H1 (cell line): ENCODE measurements around the gene IL1RAPL1. TPM values are rescaled to one million over a fixed set of nuclear protein-coding genes. Genes with fewer than 3 reads are reported as not detected.

Source experiments
- CTCF ChIA-PET: fragments of 300-600 bp; sonication (Branson Sonifier 250); formaldehyde crosslinking; loops from one replicate; lab custom pipeline; 2021; ENCODE audit not compliant: partially characterized antibody; lab: Charles Lee
- POLR2A ChIA-PET: fragments of 300-600 bp; sonication (Branson Sonifier 250); formaldehyde crosslinking; loops from one replicate; lab custom pipeline; 2021; ENCODE audit warnings: inconsistent platforms; ENCODE audit not compliant: partially characterized antibody; lab: Charles Lee
- DNase-seq, 2 experiments: peaks; one replicate each; pipeline versions ENCODE4 v3.0.0 to v3.0.0-alpha.2; 2010 to 2022; ENCODE audit warnings: low spot score in 2 of 2, low read depth in 1 of 2, mixed read lengths in 1 of 2
- FAIRE-seq: peaks from 2 replicates; lab custom pipeline; 2011; peaks lifted over from hg19 to GRCh38; lab: Jason Lieb, UNC
- H2AFZ ChIP-seq: 2 replicates; pipeline ENCODE4 v1.8.1; 2012; ENCODE audit warnings: low read length, inconsistent platforms
- H2AK5ac ChIP-seq: 2 replicates; pipeline ENCODE4 v1.6.1; 2013; ENCODE audit warnings: low read depth, low read length
- H2BK120ac ChIP-seq: replicated peaks from 2 replicates; pipeline ENCODE3; 2013; ENCODE audit warnings: low read depth, low read length, inconsistent platforms
- H2BK12ac ChIP-seq: 2 replicates; pipeline ENCODE4 v1.6.1; 2013; ENCODE audit warnings: low read depth, low read length
- H2BK15ac ChIP-seq: 2 replicates; pipeline ENCODE4 v1.6.1; 2013; ENCODE audit warnings: low read length
- H2BK20ac ChIP-seq: 2 replicates; pipeline ENCODE4 v1.6.1; 2013; ENCODE audit warnings: low read length
- H2BK5ac ChIP-seq: 2 replicates; pipeline ENCODE4 v1.6.1; 2013; ENCODE audit warnings: low read depth, low read length
- H3K14ac ChIP-seq: 2 replicates; pipeline ENCODE4 v1.6.1; 2013; ENCODE audit warnings: inconsistent platforms; ENCODE audit not compliant: insufficient read length
- H3K18ac ChIP-seq: 2 replicates; pipeline ENCODE4 v1.6.1; 2013; ENCODE audit warnings: low read length; ENCODE audit errors: extremely low read depth
- H3K23ac ChIP-seq: 2 replicates; pipeline ENCODE4 v1.6.1; 2013; ENCODE audit warnings: inconsistent platforms; ENCODE audit not compliant: insufficient read length
- H3K23me2 ChIP-seq: 2 replicates; pipeline ENCODE4 v1.6.1; 2013; ENCODE audit warnings: low read depth, low read length
- H3K27ac ChIP-seq: 2 replicates; pipeline ENCODE4 v1.6.1; 2011; ENCODE audit warnings: low read depth, low read length, inconsistent platforms
- H3K27me3 ChIP-seq, 4 experiments: replicated peaks in 1 of 4; 1 replicate in 1 of 4; 2 replicates in 3 of 4; pipeline versions ENCODE4 v1.6.1 to v1.8.1; 2011 to 2013; ENCODE audit warnings: low read length in 3 of 4, mild to moderate bottlenecking in 3 of 4, inconsistent platforms in 2 of 4, mixed read lengths in 2 of 4, moderate library complexity in 1 of 4; ENCODE audit not compliant: control insufficient read depth in 3 of 4, insufficient read depth in 3 of 4; ENCODE audit errors: extremely low read depth in 1 of 4
- H3K36me3 ChIP-seq, 4 experiments: 2 replicates each; pipeline versions ENCODE4 v1.6.1 to v1.8.1; 2011 to 2013; ENCODE audit warnings: mild to moderate bottlenecking in 4 of 4, low read length in 3 of 4, moderate library complexity in 2 of 4, control low read depth in 1 of 4, inconsistent platforms in 1 of 4; ENCODE audit not compliant: insufficient read depth in 4 of 4, control insufficient read depth in 2 of 4
- H3K4ac ChIP-seq: replicated peaks from 2 replicates; pipeline ENCODE3; 2013; ENCODE audit warnings: low read length, low read depth, mixed read lengths, inconsistent platforms; ENCODE audit not compliant: insufficient read length
- H3K4me1 ChIP-seq, 4 experiments: replicated peaks in 1 of 4; 1 replicate in 1 of 4; 2 replicates in 3 of 4; pipeline versions ENCODE4 v1.6.1 to v1.8.1; 2011 to 2013; ENCODE audit warnings: low read length in 3 of 4, inconsistent platforms in 2 of 4, mixed read lengths in 1 of 4; ENCODE audit not compliant: insufficient read depth in 4 of 4, control insufficient read depth in 3 of 4
- H3K4me2 ChIP-seq, 2 experiments: 2 replicates each; pipeline versions ENCODE4 v1.6.1 to v1.8.1; 2011 to 2013; ENCODE audit warnings: low read depth in 2 of 2, low read length in 2 of 2, control low read depth in 1 of 2, inconsistent platforms in 1 of 2, mild to moderate bottlenecking in 1 of 2; ENCODE audit not compliant: insufficient read depth in 1 of 2
- H3K4me3 ChIP-seq, 4 experiments: fragments of 200-600, 300-600 bp in 1 of 4; sonication (generic), shearing (Covaris generic), sonication (Bioruptor Twin) in 1 of 4; 2 replicates each; pipeline versions ENCODE4 v1.5.1 to v1.8.1; 2011 to 2016; ENCODE audit warnings: low read length in 4 of 4, low read depth in 3 of 4, control low read depth in 2 of 4, inconsistent platforms in 2 of 4, mild to moderate bottlenecking in 2 of 4, mixed read lengths in 1 of 4, moderate library complexity in 1 of 4; ENCODE audit not compliant: insufficient read depth in 2 of 4; ENCODE audit errors: extremely low read depth in 1 of 4
- H3K56ac ChIP-seq: replicated peaks from 2 replicates; pipeline ENCODE3; 2013; ENCODE audit warnings: low read depth, mild to moderate bottlenecking, mixed read lengths, low read length, inconsistent platforms; ENCODE audit not compliant: insufficient read length
- H3K79me1 ChIP-seq: 2 replicates; pipeline ENCODE4 v1.6.1; 2013; ENCODE audit warnings: low read depth, low read length, control low read depth
- H3K79me2 ChIP-seq, 2 experiments: 2 replicates each; pipeline versions ENCODE4 v1.6.1 to v1.8.1; 2012 to 2013; ENCODE audit warnings: low read length in 2 of 2, mild to moderate bottlenecking in 2 of 2, inconsistent platforms in 1 of 2; ENCODE audit not compliant: insufficient read depth in 2 of 2, control insufficient read depth in 1 of 2
- H3K9ac ChIP-seq, 4 experiments: replicated peaks in 1 of 4; 1 replicate in 1 of 4; 2 replicates in 3 of 4; pipeline versions ENCODE4 v1.6.1 to v1.8.1; 2011 to 2013; ENCODE audit warnings: low read depth in 3 of 4, low read length in 3 of 4, control low read depth in 2 of 4, mild to moderate bottlenecking in 2 of 4, moderate library complexity in 2 of 4, inconsistent platforms in 1 of 4; ENCODE audit errors: extremely low read depth in 1 of 4
- H3K9me3 ChIP-seq, 2 experiments: 2 replicates each; pipeline versions ENCODE4 v1.6.1 to v1.8.1; 2012 to 2013; ENCODE audit warnings: mild to moderate bottlenecking in 2 of 2, moderate library complexity in 2 of 2, control low read depth in 1 of 2, inconsistent platforms in 1 of 2, low read depth in 1 of 2, low read length in 1 of 2, mixed read lengths in 1 of 2; ENCODE audit not compliant: insufficient read depth in 2 of 2
- H4K20me1 ChIP-seq, 2 experiments: replicated peaks in 1 of 2; 2 replicates each; pipeline versions ENCODE3 to v1.8.1; 2011 to 2013; ENCODE audit warnings: inconsistent platforms in 2 of 2, low read length in 2 of 2, mild to moderate bottlenecking in 1 of 2; ENCODE audit not compliant: insufficient read depth in 2 of 2, control insufficient read depth in 1 of 2
- H4K5ac ChIP-seq: 2 replicates; pipeline ENCODE4 v1.6.1; 2013; ENCODE audit warnings: low read length, low read depth, mixed read lengths, inconsistent platforms; ENCODE audit not compliant: insufficient read length
- H4K8ac ChIP-seq: 2 replicates; pipeline ENCODE4 v1.8.0; 2013; ENCODE audit warnings: mild to moderate bottlenecking, moderate library complexity, low read length, inconsistent platforms; ENCODE audit not compliant: insufficient read depth; ENCODE audit errors: extremely low read depth
- H4K91ac ChIP-seq: replicated peaks from 2 replicates; pipeline ENCODE3; 2013; ENCODE audit warnings: low read length, mixed read lengths, inconsistent platforms; ENCODE audit not compliant: insufficient read length
- BCL11A ChIP-seq, 2 experiments: IDR thresholded peaks; one replicate each; pipeline ENCODE4 v1.6.1; 2011; ENCODE audit warnings: low read depth in 2 of 2, low read length in 2 of 2, mild to moderate bottlenecking in 2 of 2
- CBX5 ChIP-seq: fragments of 300-800, 300-1000 bp; sonication (generic); IDR thresholded peaks from 2 replicates; pipeline ENCODE4 v1.7.1; 2016; ENCODE audit warnings: antibody characterized with exemption, low read length, low read depth
- CBX8 ChIP-seq: fragments of 300-800, 300-1000 bp; sonication (generic); IDR thresholded peaks from 2 replicates; pipeline ENCODE4 v1.7.1; 2016; ENCODE audit warnings: low read depth, low read length, borderline replicate concordance
- CHD2 ChIP-seq: IDR thresholded peaks from 2 replicates; pipeline ENCODE4 v1.6.1; 2012; ENCODE audit warnings: low read length, improper control_type of control experiment
- EGR1 ChIP-seq: IDR thresholded peaks from 2 replicates; pipeline ENCODE4 v1.6.1; 2011; ENCODE audit warnings: low read depth, low read length, borderline replicate concordance
- GTF2F1 ChIP-seq: IDR thresholded peaks from 2 replicates; pipeline ENCODE4 v1.6.1; 2012; ENCODE audit warnings: low read depth, low read length, improper control_type of control experiment, borderline replicate concordance
- HDAC2 ChIP-seq, 2 experiments: fragments of 300-600 bp in 1 of 2; sonication (generic) in 1 of 2; IDR thresholded peaks; 2 replicates each; pipeline ENCODE4 v1.6.1; 2011 to 2012; ENCODE audit warnings: low read depth in 2 of 2, low read length in 2 of 2, mild to moderate bottlenecking in 2 of 2, moderate library complexity in 2 of 2, borderline replicate concordance in 1 of 2, inconsistent platforms in 1 of 2
- NANOG ChIP-seq: IDR thresholded peaks from 2 replicates; pipeline ENCODE4 v1.6.1; 2011; ENCODE audit warnings: low read length, low read depth, mild to moderate bottlenecking, inconsistent platforms; ENCODE audit not compliant: insufficient read depth, poor library complexity, severe bottlenecking
- PHF8 ChIP-seq: fragments of 200-600 bp; sonication (generic); conservative IDR thresholded peaks from 2 replicates; pipeline ENCODE4 v1.7.1; 2012; ENCODE audit warnings: low read depth, mild to moderate bottlenecking, inconsistent platforms, low read length, moderate library complexity
- RBBP5 ChIP-seq: IDR thresholded peaks from 2 replicates; pipeline ENCODE4 v1.7.1; 2012; ENCODE audit warnings: low read depth, mild to moderate bottlenecking, inconsistent platforms, low read length, moderate library complexity, borderline replicate concordance
- TAF7 ChIP-seq: optimal IDR thresholded peaks from 2 replicates; pipeline ENCODE3; 2011; ENCODE audit warnings: low read depth, mild to moderate bottlenecking, inconsistent platforms, low read length, moderate library complexity, borderline replicate concordance
- TCF12 ChIP-seq: IDR thresholded peaks from 2 replicates; pipeline ENCODE4 v1.6.1; 2011; ENCODE audit warnings: low read depth, mild to moderate bottlenecking, low read length
- WGBS, 2 experiments: shearing (Covaris generic) in 1 of 2; methylation state at CpG; one replicate each; pipeline versions ENCODE4 v1.1.6 to v1.1.7; 2013 to 2015; ENCODE audit warnings: low lambda C conversion rate in 2 of 2, mixed read lengths in 2 of 2, inconsistent platforms in 1 of 2, low coverage in 1 of 2, missing lambda C conversion rate in 1 of 2; ENCODE audit not compliant: insufficient replicate concordance in 2 of 2, insufficient coverage in 1 of 2, insufficient read length in 1 of 2; ENCODE audit errors: extremely low coverage in 1 of 2, missing lambda C conversion rate in 1 of 2; 5-methylcytosine and 5-hydroxymethylcytosine counted together
- polyA plus RNA-seq, 7 experiments: library from polyadenylated mRNA; depleted of rRNA in 3 of 7; stranded (reverse) in 5 of 7; unstranded in 2 of 7; fragments of >200 nt in 5 of 7; fragments of 200-250 nt in 2 of 7; gene quantifications; 1 replicate in 5 of 7; 2 replicates in 1 of 7; 4 replicates in 1 of 7; pipeline versions ENCODE4 v1.2.1 to v1.2.3, GENCODE V29; 2011 to 2013; ENCODE audit warnings: missing spikeins in 2 of 7, mixed read lengths in 2 of 7
- total RNA-seq: library from RNA; stranded (reverse); fragmentation: NEBNext Ultra II Directional; extraction: Animal tissue kit (Norgen Biotek cat#: 25700); gene quantifications from 2 replicates; pipeline ENCODE4 v1.2.1, GENCODE V29; 2021
- TF ChIP-seq, protein P1 (sequence below): IDR thresholded peaks from 2 replicates; pipeline ENCODE4 v1.6.1; 2011; ENCODE audit warnings: low read length, improper control_type of control experiment

The IL1RAPL1 gene
- total and polyA plus RNA-seq, 2 of the 8 experiments (the other 6 are each of a cell fraction or from before 2014, with no cell fraction given), result 0.11 to 0.35 TPM

GRCh38 chrX:29787656-29788055 lies 1200.4 kb downstream of the IL1RAPL1 start:
- H3K4me2 ChIP-seq, result no peak overlapping the region
- FAIRE-seq (no peak), DNase-seq (no peak)
- no peaks in the 10 kb centered on the region for H3K79me2 ChIP-seq
- no peak overlapping the region for H3K4ac ChIP-seq
- H4K91ac ChIP-seq, result no peak overlapping the region
- H3K56ac ChIP-seq, result no peak overlapping the region
- no peak overlapping the region for H3K27ac ChIP-seq
- no peaks in the 10 kb centered on the region for H3K4me1 ChIP-seq
- no peak overlapping the region for H2BK20ac ChIP-seq
- WGBS, 2 experiments, result 100% methylated on average over 1 of the region's 2 CpGs; no CpG with 5 or more reads in 1 of the 2 experiments
- no peak overlapping the region for H4K5ac ChIP-seq
- H3K9ac ChIP-seq, result no peak overlapping the region
- no peaks in the 10 kb centered on the region for H3K23me2 ChIP-seq
- no peak overlapping the region for H3K23ac ChIP-seq
- ChIA-PET POLR2A (no interaction called here), CTCF (no interaction called here)
- no peaks in the 10 kb centered on the region for H3K9me3 ChIP-seq
- no peak overlapping the region for H3K14ac ChIP-seq
- no peaks in the 10 kb centered on the region for H3K79me1 ChIP-seq
- H3K27me3 ChIP-seq, result no peaks in the 10 kb centered on the region
- no peak overlapping the region for H2AFZ ChIP-seq
- no peak overlapping the region for H2BK12ac ChIP-seq
- no peak overlapping the region for H3K18ac ChIP-seq
- H2AK5ac ChIP-seq, result no peak overlapping the region
- no peak overlapping the region for H2BK15ac ChIP-seq
- no peaks in the 10 kb centered on the region for H3K36me3 ChIP-seq
- H4K20me1 ChIP-seq, result no peaks in the 10 kb centered on the region
- H3K4me3 ChIP-seq, result no peak overlapping the region
- no peak overlapping the region for H2BK5ac ChIP-seq
- H4K8ac ChIP-seq, result no peak overlapping the region
- H2BK120ac ChIP-seq, result no peak overlapping the region
- TF ChIP-seq TAF7 (no peak), CHD2 (no peak), NANOG (no peak), EGR1 (no peak), CBX5 (no peak), CBX8 (no peak), TCF12 (no peak), BCL11A (IDR thresholded peaks at IDR 0.05; ENCODE audit: low read depth in 2 of 2, low read length in 2 of 2) (no peak), PHF8 (no peak), RBBP5 (no peak), GTF2F1 (no peak), HDAC2 (IDR thresholded peaks at IDR 0.05; ENCODE audit: borderline replicate concordance in 1 of 2, low read depth in 2 of 2, low read length in 2 of 2) (no peak)
- TF ChIP-seq, protein P1, sequence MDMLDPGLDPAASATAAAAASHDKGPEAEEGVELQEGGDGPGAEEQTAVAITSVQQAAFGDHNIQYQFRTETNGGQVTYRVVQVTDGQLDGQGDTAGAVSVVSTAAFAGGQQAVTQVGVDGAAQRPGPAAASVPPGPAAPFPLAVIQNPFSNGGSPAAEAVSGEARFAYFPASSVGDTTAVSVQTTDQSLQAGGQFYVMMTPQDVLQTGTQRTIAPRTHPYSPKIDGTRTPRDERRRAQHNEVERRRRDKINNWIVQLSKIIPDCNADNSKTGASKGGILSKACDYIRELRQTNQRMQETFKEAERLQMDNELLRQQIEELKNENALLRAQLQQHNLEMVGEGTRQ, result no peak
